ENCODE results near the gene XAB2.

XAB2 gene

GRCh38 chr19:7611541-7612279, 17.6 kb downstream of the XAB2 start:
- no peak for DNase-seq (ENCODE audit: low read depth in 2 of 2)

DNA sequence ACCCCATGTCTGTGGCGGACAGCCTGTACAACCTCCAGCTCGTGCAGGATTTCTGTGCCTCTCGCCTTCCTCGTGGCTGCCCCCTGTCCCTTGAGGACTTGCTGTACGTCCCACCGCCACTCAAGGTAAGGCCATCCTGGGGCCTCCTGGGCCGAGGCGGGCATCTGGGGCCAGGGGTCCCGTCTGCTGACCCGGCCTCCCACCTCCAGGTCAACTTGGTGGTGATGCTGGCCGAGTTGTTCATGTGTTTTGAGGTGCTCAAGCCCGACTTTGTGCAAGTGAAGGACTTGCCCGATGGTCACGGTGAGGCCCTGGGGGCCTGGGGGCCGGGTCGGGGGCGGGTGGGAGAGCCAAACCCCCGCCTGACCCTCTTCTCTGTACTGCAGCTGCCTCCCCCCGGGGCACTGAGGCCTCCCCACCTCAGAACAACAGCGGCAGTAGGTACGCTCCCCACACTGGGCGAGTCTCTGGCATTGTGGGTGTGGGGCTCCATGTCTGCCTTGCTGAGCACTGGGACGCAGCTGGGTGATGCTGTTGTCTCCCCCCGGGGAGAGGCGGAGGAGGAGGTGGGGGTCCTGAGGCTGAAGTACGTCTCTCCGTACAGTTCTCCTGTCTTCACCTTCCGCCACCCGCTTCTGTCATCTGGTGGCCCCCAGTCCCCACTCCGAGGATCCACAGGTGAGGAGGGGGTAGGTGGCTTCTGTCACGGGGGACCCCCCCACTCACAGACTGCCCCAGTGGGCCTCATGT, 18.7 kb downstream of the XAB2 start:
- DNase-seq (ENCODE audit: low read depth in 2 of 2), result no peak

DNA sequence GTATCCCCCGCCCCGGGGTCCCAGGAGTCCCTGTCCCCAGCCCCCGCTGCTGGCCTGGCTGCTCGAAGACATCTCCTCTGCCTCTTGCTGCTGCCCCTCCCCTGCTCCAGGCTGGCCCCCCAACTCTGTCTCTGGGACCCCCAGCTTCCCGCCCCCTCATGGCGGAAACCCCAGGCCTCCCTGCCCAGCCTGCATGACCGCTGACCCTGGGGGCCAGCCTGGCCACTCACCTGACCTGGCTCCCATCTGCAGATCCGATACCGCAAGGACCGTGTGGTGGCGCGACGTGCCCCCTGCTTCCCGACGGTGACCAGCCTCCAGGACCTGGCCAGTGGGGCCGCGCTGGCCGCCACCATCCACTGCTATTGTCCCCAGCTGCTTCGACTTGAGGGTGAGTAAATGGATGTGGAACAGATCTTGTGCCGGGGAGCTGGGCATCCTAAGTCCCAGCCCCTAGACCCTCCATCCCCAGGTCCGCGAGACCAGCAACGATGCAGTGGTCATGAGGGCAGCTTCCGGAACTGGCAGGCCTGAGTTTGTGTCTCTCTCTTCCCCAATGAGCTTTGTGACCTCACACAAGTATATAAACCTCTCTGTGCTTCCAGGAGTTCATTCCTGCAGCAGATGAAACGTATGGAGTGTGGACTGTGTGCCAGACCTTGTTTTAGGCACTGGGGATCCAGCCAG, 21.3 kb downstream of the XAB2 start:
- DNase-seq (ENCODE audit: low read depth in 2 of 2), result no peak

GRCh38 chr19:7607212-7607873, 22.0 kb downstream of the XAB2 start:
- no peak for DNase-seq (ENCODE audit: low read depth in 2 of 2)

DNA sequence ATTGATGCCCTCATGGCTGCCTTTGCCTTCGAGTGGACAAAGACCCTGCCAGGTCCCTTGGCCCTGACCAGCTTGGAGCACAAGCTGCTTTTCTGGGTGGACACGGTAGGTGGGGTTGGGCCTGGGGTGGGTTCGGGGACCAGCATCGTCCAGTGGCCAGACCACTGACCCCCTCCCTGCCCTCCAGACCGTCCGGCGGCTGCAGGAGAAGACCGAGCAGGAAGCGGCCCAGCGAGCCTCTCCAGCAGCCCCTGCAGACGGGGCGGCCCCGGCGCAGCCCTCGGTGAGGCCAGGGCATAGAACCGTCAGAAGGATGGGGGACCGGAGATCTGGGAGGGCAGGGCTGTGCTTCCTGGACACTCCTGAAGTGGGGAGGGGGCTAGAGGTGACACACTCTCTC, 23.1 kb downstream of the XAB2 start:
- DNase-seq (ENCODE audit: low read depth in 2 of 2), result no peak

- DNase-seq (ENCODE audit: low read depth in 2 of 2), result peak; percentile 20 to 33
Measured at GRCh38 chr19:7605490-7606222, 23.7 kb downstream of the XAB2 start.

DNA sequence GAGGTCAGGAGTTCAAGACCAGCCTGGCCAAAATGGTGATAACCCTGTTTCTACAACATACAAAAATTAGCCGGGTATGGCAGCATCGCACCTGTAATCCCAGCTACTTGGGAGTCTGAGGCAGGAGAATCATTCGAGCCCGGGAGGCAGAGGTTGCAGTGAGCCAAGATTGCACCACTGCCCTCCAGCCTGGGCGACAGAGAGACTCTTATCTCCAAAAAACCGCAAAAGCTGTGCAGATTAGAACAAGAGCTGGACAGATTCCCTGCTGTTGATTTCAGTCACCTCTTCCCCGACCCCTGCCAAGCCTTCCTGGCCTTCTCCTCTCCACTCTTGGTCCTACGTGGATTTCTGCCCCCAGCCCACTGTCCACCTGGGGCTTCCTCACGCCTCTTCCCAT, 25.4 kb downstream of the XAB2 start:
- no peak for DNase-seq (ENCODE audit: low read depth in 2 of 2)

GRCh38 chr19:7602935-7603497, 26.3 kb downstream of the XAB2 start:
- DNase-seq (ENCODE audit: low read depth in 2 of 2), result no peak

- no peak for DNase-seq (ENCODE audit: low read depth in 2 of 2)
Measured at GRCh38 chr19:7602240-7602934, 27.0 kb downstream of the XAB2 start.

DNA sequence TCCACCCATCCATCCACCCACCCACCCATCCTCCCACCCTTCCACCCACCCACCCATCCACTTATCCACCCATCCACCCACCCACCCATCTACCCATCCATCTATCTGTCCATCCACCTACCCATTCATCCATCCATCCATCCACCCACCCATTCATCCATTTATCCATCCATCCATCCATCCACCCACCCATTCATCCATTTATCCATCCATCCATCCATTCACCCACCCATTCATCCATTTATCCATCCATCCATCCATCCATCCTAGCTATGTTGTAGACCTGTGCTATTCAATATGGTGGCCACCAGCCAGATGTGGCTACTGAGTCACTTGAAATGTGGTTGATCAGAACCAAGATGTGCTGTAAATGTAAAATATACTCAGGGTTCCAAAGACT, 28.6 kb downstream of the XAB2 start:
- DNase-seq (ENCODE audit: low read depth in 2 of 2), result no peak

GRCh38 chr19:7598180-7598579, 31.2 kb downstream of the XAB2 start:
- DNase-seq (ENCODE audit: low read depth in 2 of 2), result no peak

DNA sequence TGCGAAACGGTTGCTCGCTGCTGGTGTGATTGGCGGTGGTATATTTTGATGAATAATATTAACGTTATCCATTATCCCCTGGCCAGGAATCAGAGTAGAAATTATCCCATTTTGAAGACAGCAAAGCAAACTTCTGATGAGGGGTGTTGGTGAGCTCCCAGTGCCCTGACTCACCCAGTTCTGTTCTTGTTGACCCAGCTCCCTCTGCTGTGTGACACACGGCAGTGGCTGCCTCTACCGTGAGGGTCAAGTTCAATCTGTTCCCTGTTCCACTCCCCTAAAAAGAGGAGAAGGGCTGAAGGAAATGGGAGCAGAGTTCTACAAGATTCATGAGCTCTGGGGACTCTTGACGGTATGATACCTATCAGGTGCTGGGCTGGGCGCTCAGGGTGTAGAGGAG, 31.7 kb downstream of the XAB2 start:
- DNase-seq (ENCODE audit: low read depth in 2 of 2), result no peak

- DNase-seq (ENCODE audit: low read depth in 2 of 2), result no peak
Measured at GRCh38 chr19:7596211-7596937, 33.0 kb downstream of the XAB2 start.

- DNase-seq (ENCODE audit: low read depth in 2 of 2), result peak in 1 of 2 donors; percentile 31
Measured at GRCh38 chr19:7595466-7596133, 33.7 kb downstream of the XAB2 start, which contains the start of gene CAMSAP3. TSS of gene CAMSAP3 (plus strand) at chr19:7595863. CDS start at chr19:7596003, 140 bp downstream.

DNA sequence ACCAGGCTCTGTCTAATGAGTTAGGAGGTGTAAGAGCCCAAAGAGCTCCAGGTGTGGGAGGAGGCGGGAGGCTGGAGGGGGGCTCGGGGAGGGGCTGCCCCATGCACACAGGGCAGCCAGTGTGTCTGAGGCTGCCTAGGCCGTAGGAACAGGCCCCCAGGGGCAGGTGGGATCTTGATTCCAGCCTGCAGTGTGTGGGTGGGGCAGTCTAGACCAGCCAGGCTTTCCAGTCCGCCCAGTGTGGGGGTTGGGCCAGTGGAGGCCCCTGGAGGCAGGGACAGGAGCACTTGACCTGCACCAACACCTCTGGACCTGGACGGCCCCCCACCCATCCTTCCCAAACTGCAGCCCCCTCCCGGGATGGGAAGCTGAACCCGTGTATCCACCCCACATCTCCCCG, 39.1 kb downstream of the XAB2 start:
- DNase-seq (ENCODE audit: low read depth in 2 of 2), result no peak

- no peak for DNase-seq (ENCODE audit: low read depth in 2 of 2)
Measured at GRCh38 chr19:7589822-7590221, 39.5 kb downstream of the XAB2 start.

- DNase-seq (ENCODE audit: low read depth in 2 of 2), result no peak
Measured at GRCh38 chr19:7582446-7582845, 46.9 kb downstream of the XAB2 start.

DNA sequence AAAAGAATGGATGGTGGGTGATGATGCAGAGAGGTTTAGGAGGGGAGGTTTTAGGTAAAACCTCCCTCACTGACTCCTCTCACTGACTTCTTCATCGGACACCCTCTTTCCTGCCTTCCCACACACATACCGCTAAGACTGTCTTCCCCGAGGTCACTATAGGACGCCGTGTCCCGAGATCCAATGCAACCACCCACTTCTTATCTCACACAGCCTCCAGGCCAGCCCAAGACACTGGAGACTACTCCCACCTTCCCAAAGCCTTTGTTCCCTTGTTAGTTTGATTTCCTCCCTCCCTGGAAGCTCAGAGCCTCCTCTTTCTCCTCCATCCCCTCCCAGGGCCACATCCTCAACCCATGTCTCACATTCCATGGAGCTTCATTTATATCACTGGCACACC, 50.2 kb downstream of the XAB2 start:
- DNase-seq (ENCODE audit: low read depth in 2 of 2), result no peak

DNA sequence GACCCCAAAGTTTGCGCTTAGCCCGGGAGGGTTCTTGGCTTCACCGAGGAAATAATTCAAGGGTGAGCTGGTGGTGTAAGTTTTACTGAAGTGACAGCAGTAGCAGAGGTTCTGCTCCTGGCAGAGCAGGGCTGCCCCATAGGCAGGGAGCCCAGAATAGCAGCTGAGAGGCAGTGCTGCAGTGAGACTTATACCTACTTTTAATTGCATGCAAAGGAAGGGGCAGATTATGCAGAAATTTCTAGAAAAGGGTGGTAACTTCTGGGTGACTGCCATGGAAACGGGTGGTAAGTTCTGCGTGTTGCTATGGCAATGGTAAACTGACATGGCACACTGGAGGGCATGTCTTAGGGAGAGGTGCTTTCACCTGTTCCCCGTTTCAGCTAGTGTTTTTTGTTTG, 51.2 kb downstream of the XAB2 start:
- DNase-seq (ENCODE audit: low read depth in 2 of 2), result no peak
